Inferior parietal cortex (tissue), 1 donor: Measurements from ENCODE around the gene ZNF709.
"Not testable (repeated sequence)": the region's sequence is repeated elsewhere in the genome, so short reads cannot be mapped to it uniquely, and the experiment has no call there.

Experiments used
- DNase-seq: peaks from one replicate; pipeline ENCODE4 v3.0.0-alpha.2; 2016; ENCODE audit errors: extremely low spot score

ZNF709 gene

GRCh38 chr19:12453495-12453894, 31.1 kb downstream of the ZNF709 start:
- no peak for DNase-seq

- DNase-seq = no peak
These were observed 33.8 kb downstream of the ZNF709 start for GRCh38 chr19:12450844-12451243.

GRCh38 chr19:12448808-12449207, 35.8 kb downstream of the ZNF709 start:
- no peak for DNase-seq

GRCh38 chr19:12440541-12441316, 43.9 kb downstream of the ZNF709 start, which contains the start of gene ZNF443:
ZNF443 (minus strand) TSS chr19:12441021; CDS start chr19:12440914, 107 bp downstream.
- peak; percentile 97 for DNase-seq

GRCh38 chr19:12439686-12440540, 44.7 kb downstream of the ZNF709 start:
- peak; percentile 2 for DNase-seq

- DNase-seq = not testable (repeated sequence)
These were observed 53.8 kb downstream of the ZNF709 start for GRCh38 chr19:12430726-12431299.

GRCh38 chr19:12425888-12426274, 58.7 kb downstream of the ZNF709 start:
- no peak for DNase-seq

- DNase-seq = no peak
These were observed 59.3 kb downstream of the ZNF709 start for GRCh38 chr19:12425236-12425887.

GRCh38 chr19:12417273-12417672, 67.3 kb downstream of the ZNF709 start:
- DNase-seq = not testable (repeated sequence)

GRCh38 chr19:12411893-12412292, 72.7 kb downstream of the ZNF709 start:
- DNase-seq = no peak
